HEK293T (cell line): Measurements from ENCODE around the gene SH2D5.

Experiments used
- ARNT ChIP-seq: fragments of 450-650 bp; IDR thresholded peaks from 2 replicates; pipeline ENCODE4 v1.6.1; 2017; ENCODE audit warnings: mild to moderate bottlenecking
- BHLHE40 ChIP-seq: fragments of 450-650 bp; IDR thresholded peaks from 2 replicates; pipeline ENCODE4 v1.6.1; 2016; ENCODE audit warnings: mild to moderate bottlenecking, moderate library complexity, borderline replicate concordance
- CTBP1 ChIP-seq: fragments of 450-650 bp; IDR thresholded peaks from 2 replicates; pipeline ENCODE4 v1.6.1; 2016; ENCODE audit warnings: borderline replicate concordance
- ELF4 ChIP-seq: fragments of 450-650 bp; IDR thresholded peaks from 2 replicates; pipeline ENCODE4 v1.6.1; 2017; ENCODE audit warnings: antibody characterized with exemption
- FOXA1 ChIP-seq: fragments of 450-650 bp; IDR thresholded peaks from 2 replicates; pipeline ENCODE4 v1.6.1; 2016; ENCODE audit warnings: mild to moderate bottlenecking
- FOXK2 ChIP-seq: fragments of 450-650 bp; IDR thresholded peaks from 2 replicates; pipeline ENCODE4 v1.6.1; 2016; ENCODE audit warnings: mild to moderate bottlenecking
- FOXM1 ChIP-seq: fragments of 450-650 bp; IDR thresholded peaks from 2 replicates; pipeline ENCODE4 v1.6.1; 2017; ENCODE audit warnings: mild to moderate bottlenecking, borderline replicate concordance
- HDGF ChIP-seq: fragments of 450-650 bp; IDR thresholded peaks from 2 replicates; pipeline ENCODE4 v1.6.1; 2017; ENCODE audit warnings: antibody characterized with exemption, borderline replicate concordance
- NFRKB ChIP-seq: fragments of 450-650 bp; IDR thresholded peaks from 2 replicates; pipeline ENCODE4 v1.6.1; 2016; ENCODE audit warnings: mild to moderate bottlenecking, moderate library complexity
- PKNOX1 ChIP-seq: fragments of 450-650 bp; IDR thresholded peaks from 2 replicates; pipeline ENCODE4 v1.6.1; 2016
- SP1 ChIP-seq: fragments of 450-650 bp; IDR thresholded peaks from 2 replicates; pipeline ENCODE4 v1.6.1; 2017
- SUZ12 ChIP-seq: fragments of 450-650 bp; IDR thresholded peaks from 2 replicates; pipeline ENCODE4 v1.6.1; 2016; ENCODE audit warnings: mild to moderate bottlenecking
- TARDBP ChIP-seq: fragments of 450-650 bp; IDR thresholded peaks from 2 replicates; pipeline ENCODE4 v1.6.1; 2016

GRCh38 chr1:20704390-20705202 is 27.9 kb downstream of the SH2D5 start:
- no peak for TF ChIP-seq TARDBP
- no peak for TF ChIP-seq CTBP1
- TF ChIP-seq BHLHE40: no peak
- no peak for TF ChIP-seq SUZ12
- no peak for TF ChIP-seq ARNT
- no peak for TF ChIP-seq ELF4
- TF ChIP-seq PKNOX1: no peak
- TF ChIP-seq SP1: no peak
- no peak for TF ChIP-seq FOXM1
- no peak for TF ChIP-seq FOXK2
- no peak for TF ChIP-seq FOXA1
- no peak for TF ChIP-seq NFRKB
- TF ChIP-seq HDGF: no peak
